LHCN-M2 (cell line): Measurements from ENCODE around the gene TAP2. TPM values are rescaled to one million over a fixed set of nuclear protein-coding genes. Genes with fewer than 3 reads are reported as not detected.
A peak's percentile ranks its signal among the peaks of the same experiment; 100 is the strongest.

ENCODE experiments used
- DNase-seq: peaks from one replicate; pipeline ENCODE4 v3.0.0-alpha.2; 2012; ENCODE audit warnings: low read depth
- total RNA-seq: library from RNA; depleted of rRNA; stranded (reverse); fragments of >200 nt; gene quantifications from 2 replicates; pipeline ENCODE4 v1.2.3, GENCODE V29; 2014; rRNA removed

Gene TAP2
- total RNA-seq, 1 experiment from 2014 or later = 6.1 TPM

GRCh38 chr6:32792901-32793435 lies 45.6 kb downstream of the TAP2 start:
- no peak for DNase-seq

- DNase-seq = peak; percentile 42
Measured at GRCh38 chr6:32790306-32790705, 48.2 kb downstream of the TAP2 start.

Other genes with a start within 250 kb of the TAP2 start
- gene HLA-DRB1, start 248.9 kb downstream of the TAP2 start, total RNA-seq = 0.45 and 0.57 TPM in 2 replicates
- not detected in 2 replicates for gene HLA-DQA1, start 201.3 kb downstream of the TAP2 start, total RNA-seq
- not detected in 2 replicates for gene HLA-DQB1, start 172.1 kb downstream of the TAP2 start, total RNA-seq
- gene HLA-DQA2, start 97.3 kb downstream of the TAP2 start, total RNA-seq = not detected in 2 replicates
- gene HLA-DQB2, start 75.2 kb downstream of the TAP2 start, total RNA-seq = not detected in 2 replicates
- not detected in 2 replicates for gene HLA-DOB, start 21.7 kb downstream of the TAP2 start, total RNA-seq
- gene PSMB8, start 5.3 kb upstream of the TAP2 start, total RNA-seq = 39.8 and 55.6 TPM in 2 replicates
- 50.1 and 56.2 TPM in 2 replicates for gene TAP1, start 15.0 kb upstream of the TAP2 start, total RNA-seq
- gene PSMB9, start 15.5 kb upstream of the TAP2 start, total RNA-seq = 9.0 and 20.0 TPM in 2 replicates
- gene HLA-DMB, start 102.3 kb upstream of the TAP2 start, total RNA-seq = 0.38 TPM in 1 of 2 replicates, not detected in the other
- gene HLA-DMA, start 114.4 kb upstream of the TAP2 start, total RNA-seq = 1.9 and 4.0 TPM in 2 replicates
- 113 and 125 TPM in 2 replicates for gene BRD2, start 129.9 kb upstream of the TAP2 start, total RNA-seq
- gene HLA-DOA, start 170.9 kb upstream of the TAP2 start, total RNA-seq = 0.06 and 0.23 TPM in 2 replicates
- gene HLA-DPA1, start 234.9 kb upstream of the TAP2 start, total RNA-seq = 0.86 and 3.4 TPM in 2 replicates
- gene HLA-DPB1, start 237.3 kb upstream of the TAP2 start, total RNA-seq = 1.0 and 3.8 TPM in 2 replicates